ENCODE measurements around the gene MYLK2. TPM values are rescaled to one million over a fixed set of nuclear protein-coding genes. Genes with fewer than 3 reads are reported as not detected.

Gene MYLK2
- total RNA-seq, 4 donors from 2014 or later = 0.27 to 0.54 (median 0.31) TPM; not detected in 1

DNA sequence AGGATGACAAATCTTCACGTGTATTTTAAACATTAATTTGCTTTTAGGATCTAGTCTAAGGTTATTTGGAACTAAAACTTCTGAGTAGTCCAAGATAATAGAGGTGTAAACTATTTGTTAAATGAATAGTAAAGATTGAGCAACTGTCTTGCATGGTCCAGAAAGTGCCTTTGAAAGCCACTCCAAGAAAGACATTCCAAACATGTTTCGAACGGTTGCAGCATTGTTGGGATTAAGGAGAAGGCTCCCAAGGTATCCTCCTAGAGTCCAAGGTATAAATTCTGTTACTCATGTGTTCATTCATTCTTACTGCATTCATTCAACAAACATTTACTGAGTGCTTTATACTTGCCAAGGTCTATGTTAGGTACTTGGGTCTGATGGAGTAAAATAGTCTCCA lies 28.8 kb upstream of the MYLK2 start:
- TF ChIP-seq EP300 (IDR thresholded peaks at IDR 0.05) (no peak), POLR2AphosphoS5 (IDR thresholded peaks at IDR 0.05) (no peak), POLR2A (IDR thresholded peaks at IDR 0.05) (no peak)
- TF ChIP-seq, protein P1, sequence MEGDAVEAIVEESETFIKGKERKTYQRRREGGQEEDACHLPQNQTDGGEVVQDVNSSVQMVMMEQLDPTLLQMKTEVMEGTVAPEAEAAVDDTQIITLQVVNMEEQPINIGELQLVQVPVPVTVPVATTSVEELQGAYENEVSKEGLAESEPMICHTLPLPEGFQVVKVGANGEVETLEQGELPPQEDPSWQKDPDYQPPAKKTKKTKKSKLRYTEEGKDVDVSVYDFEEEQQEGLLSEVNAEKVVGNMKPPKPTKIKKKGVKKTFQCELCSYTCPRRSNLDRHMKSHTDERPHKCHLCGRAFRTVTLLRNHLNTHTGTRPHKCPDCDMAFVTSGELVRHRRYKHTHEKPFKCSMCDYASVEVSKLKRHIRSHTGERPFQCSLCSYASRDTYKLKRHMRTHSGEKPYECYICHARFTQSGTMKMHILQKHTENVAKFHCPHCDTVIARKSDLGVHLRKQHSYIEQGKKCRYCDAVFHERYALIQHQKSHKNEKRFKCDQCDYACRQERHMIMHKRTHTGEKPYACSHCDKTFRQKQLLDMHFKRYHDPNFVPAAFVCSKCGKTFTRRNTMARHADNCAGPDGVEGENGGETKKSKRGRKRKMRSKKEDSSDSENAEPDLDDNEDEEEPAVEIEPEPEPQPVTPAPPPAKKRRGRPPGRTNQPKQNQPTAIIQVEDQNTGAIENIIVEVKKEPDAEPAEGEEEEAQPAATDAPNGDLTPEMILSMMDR (IDR thresholded peaks at IDR 0.05) = no peak
- no peak for ATAC-seq
- H3K9me3 ChIP-seq = no peaks in the 10 kb centered on the region
- no peaks in the 10 kb centered on the region for H3K4me1 ChIP-seq
- no peak overlapping the region for H3K4me3 ChIP-seq
- H3K27ac ChIP-seq = no peak overlapping the region
- WGBS, 2 donors (ENCODE audit: low coverage in 1 of 2) = 72 to 82% methylated on average over 3 of the region's 3 CpGs
- no peaks in the 10 kb centered on the region for H3K36me3 ChIP-seq
- no peaks in the 10 kb centered on the region for H3K27me3 ChIP-seq

DNA sequence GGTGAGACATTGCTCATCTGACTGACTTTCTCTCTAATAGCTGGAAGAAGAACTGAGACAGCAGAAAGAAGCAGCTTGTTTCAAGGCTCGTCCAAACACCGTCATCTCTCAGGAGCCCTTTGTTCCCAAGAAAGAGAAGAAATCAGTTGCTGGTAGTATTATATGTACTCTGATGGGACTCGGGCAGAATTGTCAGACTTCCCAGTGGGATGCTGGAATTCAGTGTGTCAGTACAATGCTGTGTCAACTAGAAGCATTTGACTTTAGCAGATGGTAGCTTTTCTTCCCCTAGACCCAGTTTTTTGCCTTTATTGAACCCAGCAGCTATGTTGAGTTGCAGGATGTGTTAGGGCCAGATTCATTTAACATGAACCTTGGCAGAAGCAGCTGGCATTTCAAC lies 21.8 kb upstream of the MYLK2 start:
- H3K27me3 ChIP-seq = no peaks in the 10 kb centered on the region
- TF ChIP-seq POLR2AphosphoS5 (IDR thresholded peaks at IDR 0.05) (no peak), POLR2A (IDR thresholded peaks at IDR 0.05) (no peak), EP300 (IDR thresholded peaks at IDR 0.05) (no peak)
- TF ChIP-seq, protein P1 (IDR thresholded peaks at IDR 0.05) = no peak
- no peaks in the 10 kb centered on the region for H3K36me3 ChIP-seq
- no peak for ATAC-seq
- no peak overlapping the region for H3K4me3 ChIP-seq
- no peaks in the 10 kb centered on the region for H3K4me1 ChIP-seq
- no peak overlapping the region for H3K27ac ChIP-seq
- no peaks in the 10 kb centered on the region for H3K9me3 ChIP-seq
- WGBS, 2 donors (ENCODE audit: low coverage in 1 of 2) = 69 to 84% methylated on average over 3 of the region's 3 CpGs

DNA sequence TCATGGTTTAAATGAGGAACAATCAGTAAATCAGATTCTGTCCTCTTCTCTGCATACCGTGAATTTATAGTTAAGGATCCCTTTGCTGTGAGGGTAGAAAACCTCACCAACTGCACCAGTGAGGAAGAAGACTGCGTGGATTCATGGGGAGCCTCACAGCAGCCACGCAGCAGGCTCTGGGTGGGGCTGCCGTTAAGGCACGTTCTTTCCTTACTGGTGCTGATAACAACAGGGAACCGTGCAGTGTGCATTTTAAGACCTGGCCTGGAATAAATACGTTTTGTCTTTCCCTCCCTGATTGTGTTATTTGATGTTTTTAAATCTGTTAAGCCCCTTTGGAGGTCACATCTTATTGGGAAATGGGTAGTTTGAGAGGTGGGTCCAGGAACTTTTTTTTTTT lies 17.6 kb upstream of the MYLK2 start:
- no peak for ATAC-seq
- Histone ChIP-seq H3K36me3 (no peaks in the 10 kb centered on the region), H3K4me1 (peaks cover 0 to 5% (median 0%) of the 10 kb centered on the region in 3 donors), H3K4me3 (no peak overlapping the region), H3K27me3 (no peaks in the 10 kb centered on the region), H3K9me3 (no peaks in the 10 kb centered on the region), H3K27ac (no peak overlapping the region)
- TF ChIP-seq POLR2A (IDR thresholded peaks at IDR 0.05) (no peak), EP300 (IDR thresholded peaks at IDR 0.05) (no peak), POLR2AphosphoS5 (IDR thresholded peaks at IDR 0.05) (no peak)
- TF ChIP-seq, protein P1 (IDR thresholded peaks at IDR 0.05) = no peak
- WGBS, 2 donors (ENCODE audit: low coverage in 1 of 2) = 85 to 90% methylated on average over 2 to 5 of the region's 7 CpGs

DNA sequence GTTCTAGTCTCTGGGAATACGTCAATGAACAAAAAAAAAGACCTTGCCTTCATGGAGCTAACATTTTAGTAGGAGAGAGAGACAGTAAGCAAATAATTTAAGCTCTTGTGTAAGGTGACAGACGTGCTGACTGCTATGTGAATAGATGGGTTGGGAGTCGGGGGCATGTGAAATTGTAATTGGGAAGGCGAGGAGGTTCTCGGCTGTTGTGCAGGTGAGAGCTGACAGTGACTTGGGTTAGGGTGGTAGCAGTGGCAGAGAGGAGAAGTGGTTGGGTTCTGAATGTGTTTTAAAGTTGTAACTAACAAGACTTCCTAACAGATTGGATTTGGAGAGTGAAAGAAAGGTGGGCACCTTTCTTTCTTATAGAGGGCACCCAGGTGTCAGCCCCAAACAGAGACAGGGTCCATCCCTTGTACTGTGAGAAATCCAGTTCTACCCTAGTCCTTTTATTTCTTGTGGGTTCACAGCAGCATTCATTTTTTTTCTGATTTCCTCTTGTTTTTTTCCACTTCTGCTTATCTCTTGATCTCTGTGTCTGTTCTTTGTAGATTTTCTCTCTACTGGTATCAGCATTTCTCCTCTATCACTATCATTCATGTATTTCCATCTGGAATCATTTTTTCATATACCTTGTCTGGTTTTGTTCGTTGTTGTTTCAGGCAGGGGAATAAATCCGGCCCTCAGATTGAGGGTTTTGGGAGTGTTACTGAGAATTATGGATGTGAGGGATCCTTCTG lies 15.4 kb upstream of the MYLK2 start:
- no peak for ATAC-seq
- Histone ChIP-seq H3K27ac (no peak overlapping the region), H3K4me1 (peaks cover 0 to 11% (median 0%) of the 10 kb centered on the region in 3 donors), H3K27me3 (no peaks in the 10 kb centered on the region), H3K4me3 (no peak overlapping the region), H3K9me3 (no peaks in the 10 kb centered on the region), H3K36me3 (no peaks in the 10 kb centered on the region)
- WGBS, 2 donors (ENCODE audit: low coverage in 1 of 2) = 86 to 88% methylated on average over 3 to 7 of the region's 7 CpGs
- TF ChIP-seq POLR2A (IDR thresholded peaks at IDR 0.05) (no peak), POLR2AphosphoS5 (IDR thresholded peaks at IDR 0.05) (no peak), EP300 (IDR thresholded peaks at IDR 0.05) (no peak)
- TF ChIP-seq, protein P1 (IDR thresholded peaks at IDR 0.05) = no peak

All from gastroesophageal sphincter (tissue), 4 donors.